Stimulated activated CD4-positive, alpha-beta T cell treated with anti-CD3 and anti-CD28 coated beads, Interleukin-12 subunit alpha, Interleukin-12 subunit beta, amount 100 ng/mL, for 48 hours (primary cell): ENCODE data around the gene BCAS3.

Experiments used
- DNase-seq, 3 donors: peaks; one replicate each; pipeline ENCODE4 v3.0.0-alpha.2; 2020; ENCODE audit warnings: low read depth in 2 of 3, low spot score in 1 of 3

BCAS3 gene

GRCh38 chr17:61402978-61403800 is 725.5 kb downstream of the BCAS3 start:
- DNase-seq: no peak

DNA sequence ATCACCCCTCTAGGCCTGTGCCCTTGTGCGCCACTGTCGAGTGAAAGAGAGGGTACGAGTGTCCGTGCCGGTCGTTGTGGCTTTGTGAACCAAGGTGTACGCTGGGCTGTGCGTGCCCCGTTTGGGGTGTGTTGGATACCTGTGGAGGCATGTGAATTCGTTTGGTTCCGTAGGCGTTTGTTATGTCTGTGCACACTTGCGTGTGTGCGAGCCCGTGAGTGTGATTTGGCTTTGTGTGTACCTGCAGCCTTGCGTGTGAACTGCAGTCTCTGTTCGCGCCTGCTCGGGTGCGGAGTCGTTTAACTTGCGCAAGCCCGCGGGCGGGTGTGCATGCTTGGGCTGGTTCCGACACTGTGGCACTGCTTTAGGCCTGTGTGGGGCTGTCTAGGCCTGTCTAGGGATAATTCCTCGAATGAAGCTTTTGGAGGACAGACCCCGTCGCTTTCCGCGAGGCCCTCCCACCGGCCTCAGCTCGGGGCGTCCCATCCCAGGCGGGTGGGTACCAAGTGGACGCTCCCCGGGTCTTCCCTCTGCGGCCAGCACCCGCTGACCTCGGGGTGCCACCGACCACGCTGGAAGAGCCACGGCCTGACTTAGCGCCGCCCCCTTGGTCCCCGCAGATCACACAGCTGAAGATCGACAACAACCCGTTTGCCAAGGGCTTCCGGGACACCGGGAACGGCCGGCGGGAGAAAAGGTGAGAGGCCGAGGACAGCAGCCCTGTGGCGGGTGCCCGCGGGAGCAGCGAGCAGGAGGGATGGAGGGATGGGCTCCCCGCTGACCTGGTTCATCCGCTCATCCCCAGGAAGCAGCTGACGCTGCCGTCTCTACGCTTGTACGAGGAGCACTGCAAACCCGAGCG is 726.4 kb downstream of the BCAS3 start:
- DNase-seq: no peak

DNA sequence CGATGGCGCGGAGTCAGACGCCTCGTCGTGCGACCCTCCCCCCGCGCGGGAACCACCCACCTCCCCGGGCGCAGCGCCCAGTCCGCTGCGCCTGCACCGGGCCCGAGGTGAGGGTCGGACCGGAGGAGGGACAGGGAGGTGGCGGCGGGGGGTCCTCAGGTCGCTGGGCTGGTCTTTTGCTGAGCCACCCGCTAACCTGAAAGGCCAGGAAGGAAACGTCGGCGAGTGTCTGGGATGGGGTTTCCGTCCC is 726.9 kb downstream of the BCAS3 start:
- DNase-seq: no peak

- no peak for DNase-seq
Observed at GRCh38 chr17:61404913-61405685, 727.4 kb downstream of the BCAS3 start.

GRCh38 chr17:61405686-61406536 is 728.3 kb downstream of the BCAS3 start:
- DNase-seq: no peak

GRCh38 chr17:61406537-61406845 is 728.8 kb downstream of the BCAS3 start:
- DNase-seq: no peak

GRCh38 chr17:61406971-61407911 is 729.6 kb downstream of the BCAS3 start:
- no peak for DNase-seq

DNA sequence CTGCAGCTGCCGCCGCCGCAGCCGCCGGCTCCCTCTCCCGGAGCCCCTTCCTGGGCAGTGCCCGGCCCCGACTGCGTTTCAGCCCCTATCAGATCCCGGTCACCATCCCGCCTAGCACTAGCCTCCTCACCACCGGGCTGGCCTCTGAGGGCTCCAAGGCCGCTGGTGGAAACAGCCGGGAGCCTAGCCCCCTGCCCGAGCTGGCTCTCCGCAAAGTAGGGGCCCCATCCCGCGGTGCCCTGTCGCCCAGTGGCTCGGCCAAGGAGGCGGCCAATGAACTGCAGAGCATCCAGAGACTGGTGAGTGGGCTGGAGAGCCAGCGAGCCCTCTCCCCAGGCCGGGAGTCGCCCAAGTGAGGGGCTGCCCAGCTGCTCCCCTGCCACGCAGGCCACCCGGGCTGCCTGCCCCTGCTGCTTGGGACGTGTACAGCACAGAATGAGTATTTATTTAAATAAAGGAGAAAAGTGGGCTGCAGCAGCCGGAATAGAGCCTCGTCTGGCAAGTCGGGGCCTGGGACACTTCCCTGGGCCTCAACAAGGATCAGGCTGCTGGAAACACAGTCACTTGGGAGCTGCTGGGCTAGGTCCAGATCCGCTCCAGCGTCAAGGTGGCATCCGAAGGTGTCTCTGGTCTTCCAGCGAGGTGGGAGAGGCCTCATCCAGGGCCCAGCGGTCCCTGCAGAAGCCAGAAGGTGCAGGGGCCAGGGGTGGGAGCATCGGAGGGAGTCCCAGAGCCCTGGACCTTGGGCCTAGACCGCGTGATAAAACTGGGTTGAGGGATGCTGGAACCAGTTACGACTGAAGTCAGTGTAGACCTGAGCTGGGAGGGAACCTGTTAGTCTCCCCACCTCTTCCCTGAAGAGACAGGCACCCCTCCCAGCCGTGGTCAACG is 730.7 kb downstream of the BCAS3 start:
- no peak for DNase-seq

DNA sequence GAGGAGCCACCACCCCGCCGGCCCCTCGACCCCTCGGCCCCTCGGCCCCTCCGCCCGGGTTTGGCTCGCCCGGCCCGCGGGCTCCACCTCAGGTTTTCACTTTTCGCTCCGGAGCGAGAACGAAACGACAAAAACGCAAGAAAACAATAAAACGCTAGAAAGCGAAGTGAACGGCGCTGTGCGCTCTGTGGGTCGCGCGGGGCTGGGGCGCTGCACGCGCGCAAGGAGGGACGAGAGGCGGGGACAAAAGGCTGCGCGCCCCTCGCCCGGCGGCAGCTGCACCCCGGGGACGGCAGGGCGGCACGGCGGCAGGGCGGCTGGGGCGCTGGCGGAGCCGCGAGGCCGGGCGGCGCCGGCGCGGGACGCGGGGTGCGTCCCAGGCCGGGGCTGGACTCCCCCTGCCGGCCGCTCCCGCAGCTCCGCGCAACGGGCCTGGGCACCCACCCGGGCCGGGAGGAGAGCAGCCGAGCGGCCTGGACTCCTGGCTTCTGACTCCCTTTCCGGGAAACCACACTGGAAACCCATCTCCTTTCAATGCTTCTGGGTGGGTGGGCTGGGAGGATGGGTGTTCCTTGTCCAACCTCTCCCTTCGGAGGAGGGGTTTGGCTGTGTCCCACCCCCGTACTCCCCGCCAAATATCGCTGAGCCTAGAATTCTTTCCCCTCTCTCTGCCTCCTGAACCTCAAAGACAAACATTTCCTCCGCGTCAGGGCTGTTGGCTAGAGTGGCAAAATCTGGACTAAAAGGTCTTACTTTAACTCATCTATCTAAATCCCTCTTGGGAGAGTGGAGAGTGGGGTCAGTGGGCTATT is 731.9 kb downstream of the BCAS3 start:
- no peak for DNase-seq

GRCh38 chr17:61410141-61411010 is 732.7 kb downstream of the BCAS3 start:
- peak; percentile 44 to 66 (median 64) for DNase-seq

DNA sequence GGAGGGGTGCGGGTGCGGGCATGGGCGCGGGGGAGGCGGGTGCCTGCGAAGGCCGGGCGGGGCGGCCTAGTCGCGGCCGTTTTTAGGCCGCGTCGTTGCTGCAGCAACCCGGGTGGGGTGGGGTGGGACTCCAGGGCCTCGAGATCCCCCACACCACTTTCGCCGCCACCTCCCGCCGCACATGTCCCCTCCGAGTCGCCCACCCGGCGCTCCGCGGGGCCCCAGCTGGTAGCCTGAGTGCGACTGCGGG is 733.3 kb downstream of the BCAS3 start:
- no peak for DNase-seq

- DNase-seq: no peak
Observed at GRCh38 chr17:61411261-61412142, 733.9 kb downstream of the BCAS3 start.

DNA sequence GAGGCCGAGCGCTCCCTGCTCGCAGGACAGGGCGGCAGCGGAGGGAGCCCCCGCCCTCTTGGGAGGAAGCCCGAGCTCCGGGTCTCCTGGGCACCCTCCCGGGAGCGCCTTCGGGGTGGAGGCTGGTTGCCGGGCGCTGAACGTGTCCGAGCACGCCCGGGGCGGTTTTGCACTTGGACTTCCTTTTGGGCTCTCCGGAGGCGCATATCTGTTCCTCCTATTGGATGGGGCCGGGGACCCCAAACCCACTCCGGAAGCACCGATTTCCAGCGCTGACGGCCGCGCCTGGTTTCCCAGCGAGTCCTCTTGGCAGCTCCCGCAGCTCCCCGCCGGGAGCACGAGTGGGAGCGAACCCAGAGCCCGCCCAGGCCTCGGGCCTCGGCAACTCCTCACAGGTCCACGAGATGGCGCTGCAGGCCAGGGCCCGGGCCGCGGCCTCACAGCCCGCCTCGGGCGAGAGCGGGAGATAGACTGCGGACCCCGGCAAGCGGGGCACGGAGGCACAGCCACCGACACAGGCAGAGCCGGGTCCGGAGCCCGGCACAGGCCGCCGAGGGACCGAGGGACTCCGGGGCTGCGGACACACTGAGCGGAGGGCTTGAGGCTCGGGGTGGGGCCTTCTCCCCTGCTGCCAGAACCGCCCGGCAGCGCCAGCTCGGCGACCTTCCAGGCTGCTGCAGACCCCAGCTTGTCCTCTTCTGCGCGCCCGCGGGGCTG is 734.6 kb downstream of the BCAS3 start:
- DNase-seq: peak; percentile 48 to 68 (median 60)

DNA sequence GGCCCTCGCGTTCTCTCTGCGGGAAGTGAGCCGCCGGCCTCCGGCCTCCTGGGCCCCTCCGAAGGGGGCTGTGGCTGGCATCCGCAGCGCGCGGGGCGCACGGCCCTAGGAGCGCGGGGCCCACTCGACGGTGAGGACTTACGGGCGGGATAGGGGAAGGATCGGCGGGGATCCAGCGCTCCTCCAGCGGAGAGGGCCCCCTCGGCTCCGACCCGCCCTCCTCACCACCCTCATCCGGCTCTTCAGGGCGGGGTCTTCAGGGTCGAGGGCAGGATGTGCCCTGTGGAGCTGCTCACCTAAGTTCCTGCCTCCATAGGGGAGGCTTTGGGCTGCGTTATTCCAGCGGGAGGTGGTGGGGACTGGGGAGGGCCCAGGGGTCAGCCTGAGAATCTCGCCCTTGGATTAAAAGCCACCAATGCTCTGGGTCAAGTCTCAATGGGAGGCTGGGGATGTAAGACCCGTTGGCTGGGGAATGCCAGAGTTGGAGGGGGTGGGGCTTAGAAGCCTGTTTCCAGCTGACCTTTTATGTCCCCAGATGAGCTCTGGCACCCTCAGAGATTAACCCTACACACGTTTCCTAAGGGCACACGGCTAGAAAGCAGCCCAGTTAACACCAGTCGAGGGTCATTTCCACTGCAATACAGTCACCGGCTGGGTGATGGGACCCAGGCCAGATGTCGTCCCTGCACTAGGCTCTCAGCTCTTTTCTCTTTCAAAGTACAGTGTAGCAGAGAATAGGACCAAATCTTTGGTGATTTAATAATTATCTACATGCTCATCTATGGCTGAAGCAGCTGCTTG is 735.4 kb downstream of the BCAS3 start:
- DNase-seq: no peak

GRCh38 chr17:61413661-61414126 is 736.0 kb downstream of the BCAS3 start:
- DNase-seq: no peak
